GM21717 (cell line): ENCODE data around the gene PIGV.

Source experiments
- ATAC-seq: cut with Tn5 transposase; IDR thresholded peaks from one replicate; pipeline ENCODE4 v1.9.1; 2021; ENCODE audit warnings: mild to moderate bottlenecking, moderate library complexity; ENCODE audit not compliant: unreplicated experiment

The PIGV gene

GRCh38 chr1:26772687-26773086 lies 15.1 kb upstream of the PIGV start:
- ATAC-seq: no peak

GRCh38 chr1:26774462-26774861 lies 13.3 kb upstream of the PIGV start:
- ATAC-seq: no peak

- ATAC-seq: no peak
Measured at GRCh38 chr1:26775666-26776065, 12.1 kb upstream of the PIGV start.

- ATAC-seq: no peak
Measured at GRCh38 chr1:26779098-26779668, 8.6 kb upstream of the PIGV start.

GRCh38 chr1:26780344-26780957 lies 7.3 kb upstream of the PIGV start:
- no peak for ATAC-seq

- no peak for ATAC-seq
Measured at GRCh38 chr1:26781206-26781825, 6.4 kb upstream of the PIGV start.

- ATAC-seq: no peak
Measured at GRCh38 chr1:26782521-26783212, 5.1 kb upstream of the PIGV start.

- no peak for ATAC-seq
Measured at GRCh38 chr1:26783646-26784022, 4.1 kb upstream of the PIGV start.

GRCh38 chr1:26784023-26784871 lies 3.5 kb upstream of the PIGV start:
- ATAC-seq: no peak

GRCh38 chr1:26784886-26785285 lies 2.9 kb upstream of the PIGV start:
- ATAC-seq: no peak

- no peak for ATAC-seq
Measured at GRCh38 chr1:26785611-26786436, 1.9 kb upstream of the PIGV start.

GRCh38 chr1:26786437-26787380 lies 1.0 kb upstream of the PIGV start:
- no peak for ATAC-seq

GRCh38 chr1:26787381-26787705 lies 407 bp upstream of the PIGV start:
- peak; percentile 47 for ATAC-seq

- no peak for ATAC-seq
Measured at GRCh38 chr1:26788515-26788785, 700 bp downstream of the PIGV start.

- ATAC-seq: no peak
Measured at GRCh38 chr1:26788836-26789611, 1.3 kb downstream of the PIGV start.

- no peak for ATAC-seq
Measured at GRCh38 chr1:26789612-26789865, 1.8 kb downstream of the PIGV start.

- no peak for ATAC-seq
Measured at GRCh38 chr1:26789931-26790330, 2.2 kb downstream of the PIGV start.

- ATAC-seq: no peak
Measured at GRCh38 chr1:26790551-26790953, 2.8 kb downstream of the PIGV start.

GRCh38 chr1:26791148-26791547 lies 3.4 kb downstream of the PIGV start:
- ATAC-seq: no peak
